HepG2 (cell line): ENCODE results near the gene MYH7. TPM values are rescaled to one million over a fixed set of nuclear protein-coding genes. Genes with fewer than 3 reads are reported as not detected.

ENCODE experiments used
- EEA1 ChIP-seq: sonication (generic); formaldehyde crosslinking; IDR thresholded peaks from 2 replicates; pipeline ENCODE4 v1.5.1; 2020; ENCODE audit warnings: mild to moderate bottlenecking, missing genetic modification reagents, borderline replicate concordance
- HOXA5 ChIP-seq: sonication (generic); formaldehyde crosslinking; IDR thresholded peaks from 2 replicates; pipeline ENCODE4 v1.4.0; 2020; ENCODE audit warnings: missing genetic modification reagents
- KDM6A ChIP-seq: IDR thresholded peaks from 2 replicates; pipeline ENCODE4 v1.6.1; 2016; ENCODE audit warnings: low read depth
- NFRKB ChIP-seq: fragments of 450-650 bp; IDR thresholded peaks from 2 replicates; pipeline ENCODE4 v1.6.1; 2017
- SKI ChIP-seq: fragments of 450-650 bp; IDR thresholded peaks from one replicate; pipeline ENCODE4 v1.6.1; 2018; ENCODE audit warnings: mild to moderate bottlenecking; ENCODE audit not compliant: partially characterized antibody
- ZNF547 ChIP-seq: sonication (generic); formaldehyde crosslinking; IDR thresholded peaks from 2 replicates; pipeline ENCODE4 v1.5.1; 2020; ENCODE audit warnings: mild to moderate bottlenecking, missing genetic modification reagents
- ZNF550 ChIP-seq: sonication (generic); formaldehyde crosslinking; IDR thresholded peaks from 2 replicates; pipeline ENCODE4 v1.4.0; 2020; ENCODE audit warnings: mild to moderate bottlenecking, missing genetic modification reagents, borderline replicate concordance
- ZSCAN21 ChIP-seq: sonication (generic); formaldehyde crosslinking; IDR thresholded peaks from 2 replicates; pipeline ENCODE4 v1.8.0; 2022; ENCODE audit warnings: mild to moderate bottlenecking, missing genetic modification reagents, moderate library complexity, borderline replicate concordance
- polyA plus RNA-seq, 8 experiments: library from polyadenylated mRNA; depleted of rRNA in 3 of 8; stranded (reverse) in 7 of 8; unstranded in 1 of 8; fragments of >200 nt; fragmentation: Illumina TruSeq in 4 of 8; extraction: Trizol in 4 of 8; gene quantifications; 2 replicates each; pipeline versions ENCODE4 v1.2.1 to v1.2.3, GENCODE V29; 2011 to 2016; ENCODE audit warnings: low read depth in 4 of 8, missing spikeins in 1 of 8, mixed read lengths in 1 of 8; ENCODE audit not compliant: insufficient read depth in 1 of 8
- total RNA-seq, 5 experiments: library from RNA; depleted of rRNA; stranded (reverse); fragments of >200 nt; fragmentation: Illumina TruSeq; extraction: Trizol; gene quantifications; 2 replicates each; pipeline ENCODE4 v1.2.3, GENCODE V29; 2016; ENCODE audit warnings: low read depth in 1 of 5
- TF ChIP-seq, protein P1 (sequence below), 2 experiments: sonication (generic) in 1 of 2; formaldehyde crosslinking in 1 of 2; IDR thresholded peaks; 2 replicates each; pipeline versions ENCODE4 v1.6.1 to v1.9.0; 2014 to 2022; ENCODE audit warnings: antibody characterized with exemption in 1 of 2, borderline replicate concordance in 1 of 2, inconsistent platforms in 1 of 2, low read depth in 1 of 2, missing genetic modification reagents in 1 of 2

Gene MYH7
- total and polyA plus RNA-seq, 2 of the 13 experiments (the other 11 are each of a cell fraction or from before 2014, with no cell fraction given): 0.04 TPM; not detected in 1

DNA sequence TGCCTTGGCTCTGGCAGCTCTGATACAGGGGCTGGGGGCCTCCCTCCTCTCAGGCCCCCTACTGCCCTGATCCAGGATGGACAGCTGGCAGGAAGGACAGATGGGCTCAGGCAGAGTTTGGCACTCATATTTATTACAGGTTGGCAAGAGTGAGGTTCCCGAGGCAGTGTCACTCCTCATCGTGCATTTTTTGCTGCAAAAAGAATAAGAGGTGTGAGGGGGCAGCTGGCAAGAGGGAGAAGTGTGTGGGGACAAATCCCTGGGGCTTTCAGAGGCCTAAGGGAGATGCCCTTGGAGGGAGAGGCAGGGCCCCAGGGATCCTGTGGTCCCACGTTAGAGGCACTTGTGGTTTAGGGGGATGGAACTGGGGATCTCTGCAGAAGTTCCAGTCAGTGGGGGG lies 53.6 kb downstream of the MYH7 start (continued):
- TF ChIP-seq, protein P1, sequence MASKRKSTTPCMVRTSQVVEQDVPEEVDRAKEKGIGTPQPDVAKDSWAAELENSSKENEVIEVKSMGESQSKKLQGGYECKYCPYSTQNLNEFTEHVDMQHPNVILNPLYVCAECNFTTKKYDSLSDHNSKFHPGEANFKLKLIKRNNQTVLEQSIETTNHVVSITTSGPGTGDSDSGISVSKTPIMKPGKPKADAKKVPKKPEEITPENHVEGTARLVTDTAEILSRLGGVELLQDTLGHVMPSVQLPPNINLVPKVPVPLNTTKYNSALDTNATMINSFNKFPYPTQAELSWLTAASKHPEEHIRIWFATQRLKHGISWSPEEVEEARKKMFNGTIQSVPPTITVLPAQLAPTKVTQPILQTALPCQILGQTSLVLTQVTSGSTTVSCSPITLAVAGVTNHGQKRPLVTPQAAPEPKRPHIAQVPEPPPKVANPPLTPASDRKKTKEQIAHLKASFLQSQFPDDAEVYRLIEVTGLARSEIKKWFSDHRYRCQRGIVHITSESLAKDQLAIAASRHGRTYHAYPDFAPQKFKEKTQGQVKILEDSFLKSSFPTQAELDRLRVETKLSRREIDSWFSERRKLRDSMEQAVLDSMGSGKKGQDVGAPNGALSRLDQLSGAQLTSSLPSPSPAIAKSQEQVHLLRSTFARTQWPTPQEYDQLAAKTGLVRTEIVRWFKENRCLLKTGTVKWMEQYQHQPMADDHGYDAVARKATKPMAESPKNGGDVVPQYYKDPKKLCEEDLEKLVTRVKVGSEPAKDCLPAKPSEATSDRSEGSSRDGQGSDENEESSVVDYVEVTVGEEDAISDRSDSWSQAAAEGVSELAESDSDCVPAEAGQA (IDR thresholded peaks at IDR 0.05; ENCODE audit: low read depth): no peak
- TF ChIP-seq, protein P1 (CRISPR knock-in tag; IDR thresholded peaks at IDR 0.05; ENCODE audit: borderline replicate concordance): no peak
- TF ChIP-seq ZSCAN21 (no peak), ZNF547 (CRISPR knock-in tag) (no peak), KDM6A (CRISPR knock-in tag) (no peak), ZNF550 (CRISPR knock-in tag) (no peak), SKI (no peak), HOXA5 (no peak), NFRKB (no peak), EEA1 (CRISPR knock-in tag) (no peak)
